K562 (cell line): Measurements from ENCODE around the gene CARD9.

Source experiments
- CTCF ChIP-seq, 3 experiments: IDR thresholded peaks in 2 of 3; conservative IDR thresholded peaks in 1 of 3; 2 replicates each; pipeline ENCODE4 v1.5.1; 2011 to 2012; ENCODE audit warnings: low read length in 3 of 3, mild to moderate bottlenecking in 3 of 3, control low read depth in 2 of 3, improper control_type of control experiment in 1 of 3, inconsistent platforms in 1 of 3, low read depth in 1 of 3, mixed read lengths in 1 of 3, moderate library complexity in 1 of 3; ENCODE audit not compliant: insufficient read depth in 2 of 3
- EP300 ChIP-seq: IDR thresholded peaks from 2 replicates; pipeline ENCODE4 v1.6.1; 2012; ENCODE audit warnings: low read length, improper control_type of control experiment
- EZH2 ChIP-seq: IDR thresholded peaks from 2 replicates; pipeline ENCODE4 v1.6.1; 2012; ENCODE audit warnings: low read depth, mild to moderate bottlenecking, inconsistent platforms, low read length, borderline replicate concordance
- FOXM1 ChIP-seq, 2 experiments: fragments of 450-650 bp in 1 of 2; sonication (generic) in 1 of 2; formaldehyde crosslinking in 1 of 2; IDR thresholded peaks; 2 replicates each; pipeline versions ENCODE4 v1.6.1 to v1.9.0; 2017 to 2022; ENCODE audit warnings: low read depth in 2 of 2, mild to moderate bottlenecking in 2 of 2, missing genetic modification reagents in 1 of 2, moderate library complexity in 1 of 2
- MXI1 ChIP-seq: IDR thresholded peaks from 2 replicates; pipeline ENCODE4 v1.6.1; 2011; ENCODE audit warnings: low read depth, mild to moderate bottlenecking, improper control_type of control experiment, low read length
- SIX5 ChIP-seq, 2 experiments: IDR thresholded peaks; 2 replicates each; pipeline ENCODE4 v1.6.1; 2011; ENCODE audit warnings: low read length in 2 of 2, borderline replicate concordance in 1 of 2, low read depth in 1 of 2, mild to moderate bottlenecking in 1 of 2, moderate library complexity in 1 of 2; ENCODE audit not compliant: insufficient read depth in 1 of 2

GRCh38 chr9:136389396-136389795 is 15.9 kb upstream of the CARD9 start:
- TF ChIP-seq FOXM1 (IDR thresholded peaks at IDR 0.05; ENCODE audit: low read depth) (no peak), FOXM1 (CRISPR knock-in tag; IDR thresholded peaks at IDR 0.05; ENCODE audit: low read depth) (no peak), CTCF (IDR thresholded peaks at IDR 0.05 in 2 of 3, conservative IDR thresholded peaks at IDR 0.05 in 1 of 3; ENCODE audit: insufficient read depth in 2 of 3, low read depth in 1 of 3, low read length in 3 of 3) (no peak), EP300 (no peak), SIX5 (IDR thresholded peaks at IDR 0.05; ENCODE audit: borderline replicate concordance in 1 of 2, insufficient read depth in 1 of 2, low read depth in 1 of 2, low read length in 2 of 2) (no peak), EZH2 (no peak), MXI1 (no peak)
